H7 (cell line): Measurements from ENCODE around the gene IFT52. TPM values are rescaled to one million over a fixed set of nuclear protein-coding genes. Genes with fewer than 3 reads are reported as not detected.

Source experiments
- DNase-seq: peaks from one replicate; pipeline ENCODE4 v3.0.0; 2012
- H3K27me3 ChIP-seq: 2 replicates; pipeline ENCODE4 v1.6.0; 2011; ENCODE audit warnings: mild to moderate bottlenecking, low read length; ENCODE audit not compliant: control insufficient read depth, insufficient read depth
- H3K36me3 ChIP-seq: replicated peaks from 2 replicates; pipeline ENCODE4 v1.5.1; 2011; ENCODE audit warnings: low read length; ENCODE audit not compliant: control insufficient read depth, insufficient read depth
- H3K4me3 ChIP-seq: 2 replicates; pipeline ENCODE4 v1.5.1; 2011; ENCODE audit warnings: low read depth, mild to moderate bottlenecking, control low read depth, low read length, moderate library complexity; ENCODE audit not compliant: insufficient read depth
- total RNA-seq: library from RNA; depleted of rRNA; stranded (reverse); fragments of >200 nt; shearing (Covaris generic); gene quantifications from 2 replicates; pipeline ENCODE4 v1.2.3, GENCODE V29; 2014; rRNA removed

IFT52 gene
- total RNA-seq, 1 experiment from 2014 or later: 27.6 TPM

DNA sequence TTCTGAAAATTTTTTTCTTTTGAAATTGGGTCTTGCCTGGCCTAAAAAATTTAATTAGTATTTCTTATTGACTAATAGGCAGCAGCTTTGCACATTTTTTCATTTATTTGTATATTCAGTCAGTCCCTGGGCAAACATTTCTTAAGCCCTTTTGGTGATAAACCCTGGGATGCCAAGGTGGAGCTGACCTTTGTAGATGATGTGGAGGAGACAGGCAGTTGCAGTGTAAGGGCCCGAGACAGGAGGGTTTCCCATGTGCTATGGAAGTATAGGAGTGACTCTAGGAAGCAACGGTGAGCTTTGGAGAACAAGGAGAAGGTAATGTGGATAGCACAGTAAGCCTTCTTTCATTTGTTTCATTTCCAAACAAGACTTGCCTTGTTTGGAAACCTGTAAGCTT, 79.7 kb downstream of the IFT52 start:
- no peak overlapping the region for H3K4me3 ChIP-seq
- H3K36me3 ChIP-seq: peaks cover 8% of the 10 kb centered on the region
- peaks cover 2% of the 10 kb centered on the region; the same call in 1 of the 2 replicates for H3K27me3 ChIP-seq
- no peak for DNase-seq

- no peak for DNase-seq
- Histone ChIP-seq H3K4me3 (no peak overlapping the region), H3K36me3 (peaks cover 6% of the 10 kb centered on the region), H3K27me3 (no peaks in the 10 kb centered on the region)
These were observed 85.6 kb downstream of the IFT52 start for GRCh38 chr20:43676368-43676767.

GRCh38 chr20:43680981-43681380, 90.2 kb downstream of the IFT52 start:
- Histone ChIP-seq H3K27me3 (no peaks in the 10 kb centered on the region), H3K36me3 (peaks cover 12% of the 10 kb centered on the region), H3K4me3 (no peak overlapping the region)
- peak; percentile 2 for DNase-seq

DNA sequence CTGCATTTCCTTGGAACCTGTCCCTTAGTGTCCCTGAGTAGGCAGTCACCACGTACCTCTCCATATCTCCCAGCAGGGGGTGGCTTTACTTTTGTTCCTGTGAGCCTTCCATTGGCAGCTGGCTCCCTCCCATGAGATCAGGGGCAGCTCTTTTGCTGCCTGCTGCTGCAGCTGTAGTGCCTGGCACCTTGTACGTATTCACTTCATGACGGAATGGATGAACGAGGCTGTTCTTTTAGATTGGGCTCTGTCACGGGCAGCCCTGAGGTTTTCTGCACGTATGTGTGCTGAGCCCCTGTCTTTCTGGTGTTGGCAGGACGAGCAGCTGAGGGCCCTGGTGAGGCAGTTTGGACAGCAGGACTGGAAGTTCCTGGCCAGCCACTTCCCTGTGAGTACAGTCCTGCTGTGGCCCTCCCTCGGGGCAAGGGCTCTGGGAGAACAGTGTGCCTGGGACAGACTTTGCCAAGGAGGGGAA, 90.8 kb downstream of the IFT52 start:
- no peaks in the 10 kb centered on the region for H3K27me3 ChIP-seq
- peaks cover 14% of the 10 kb centered on the region for H3K36me3 ChIP-seq
- DNase-seq: peak; percentile 34
- H3K4me3 ChIP-seq: no peak overlapping the region

DNA sequence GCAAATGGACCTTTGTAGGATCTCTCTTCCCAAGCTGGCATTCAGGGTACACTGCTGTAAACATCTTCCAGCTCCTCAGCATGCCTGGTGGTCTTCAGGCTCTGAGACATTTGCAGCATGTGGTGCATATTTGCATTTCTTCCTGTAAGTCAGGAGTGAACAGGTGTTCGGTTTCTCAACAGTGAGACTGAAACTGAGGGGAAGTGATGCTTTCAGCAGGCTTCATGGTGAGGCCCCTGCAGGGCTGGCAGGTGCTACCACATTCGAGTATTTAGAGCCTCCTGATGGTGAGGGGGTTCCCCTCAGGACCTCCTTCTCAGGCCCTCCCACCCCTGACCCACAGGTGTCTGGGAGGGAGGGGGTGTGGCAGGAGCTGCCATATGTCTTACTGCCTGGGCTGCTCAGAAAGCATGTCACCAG, 91.3 kb downstream of the IFT52 start:
- peak; percentile 1 for DNase-seq
- no peaks in the 10 kb centered on the region for H3K27me3 ChIP-seq
- peaks cover 15% of the 10 kb centered on the region for H3K36me3 ChIP-seq
- H3K4me3 ChIP-seq: no peak overlapping the region

GRCh38 chr20:43682446-43682845, 91.7 kb downstream of the IFT52 start:
- H3K4me3 ChIP-seq: no peak overlapping the region
- H3K27me3 ChIP-seq: no peaks in the 10 kb centered on the region
- peak; percentile 1 for DNase-seq
- H3K36me3 ChIP-seq: peaks cover 18% of the 10 kb centered on the region

GRCh38 chr20:43686820-43687219, 96.1 kb downstream of the IFT52 start:
- no peak for DNase-seq
- Histone ChIP-seq H3K36me3 (peaks cover 22% of the 10 kb centered on the region), H3K27me3 (no peaks in the 10 kb centered on the region), H3K4me3 (no peak overlapping the region)

- Histone ChIP-seq H3K36me3 (peaks cover 17% of the 10 kb centered on the region), H3K27me3 (no peaks in the 10 kb centered on the region), H3K4me3 (no peak overlapping the region)
- DNase-seq: no peak
These were observed 98.4 kb downstream of the IFT52 start for GRCh38 chr20:43689165-43689564.

DNA sequence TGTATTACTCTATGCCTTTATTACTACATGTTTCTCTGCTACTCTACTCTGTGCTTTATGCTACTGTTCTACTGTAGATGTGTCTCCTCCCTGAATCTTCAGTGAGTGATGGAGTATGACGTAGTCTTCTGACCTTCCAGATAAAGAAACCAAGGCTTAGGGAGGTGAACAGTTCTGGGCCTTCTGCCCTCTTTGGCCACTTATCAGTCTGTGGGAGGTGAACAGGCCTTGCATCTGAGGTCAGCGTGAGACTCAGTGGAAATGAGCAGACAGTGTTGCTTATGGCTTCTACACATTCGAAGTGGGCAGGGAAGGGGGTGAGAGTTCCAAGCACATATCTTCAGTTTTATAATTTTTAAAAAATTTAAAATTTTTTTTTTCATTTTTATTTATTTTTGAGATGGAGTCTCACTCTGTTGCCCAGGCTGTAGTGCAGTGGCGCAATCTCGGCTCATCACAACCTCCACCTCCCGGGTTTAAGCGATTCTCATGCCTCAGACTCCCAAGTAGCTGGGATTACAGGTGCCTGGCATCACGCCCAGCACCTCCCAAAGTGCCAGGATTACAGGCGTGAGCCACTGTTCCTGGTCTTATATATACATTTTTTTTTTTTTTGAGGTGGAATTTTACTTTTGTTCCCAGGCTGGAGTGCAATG, 100.3 kb downstream of the IFT52 start:
- Histone ChIP-seq H3K36me3 (peaks cover 16% of the 10 kb centered on the region), H3K4me3 (no peak overlapping the region), H3K27me3 (no peaks in the 10 kb centered on the region)
- no peak for DNase-seq

- Histone ChIP-seq H3K4me3 (no peak overlapping the region), H3K27me3 (no peaks in the 10 kb centered on the region), H3K36me3 (peaks cover 14% of the 10 kb centered on the region)
- DNase-seq: peak; percentile 81
These were observed 101.3 kb downstream of the IFT52 start for GRCh38 chr20:43691928-43692524.

GRCh38 chr20:43694763-43695162, 104.0 kb downstream of the IFT52 start:
- DNase-seq: no peak
- Histone ChIP-seq H3K4me3 (no peak overlapping the region), H3K36me3 (peaks cover 10% of the 10 kb centered on the region), H3K27me3 (no peaks in the 10 kb centered on the region)

GRCh38 chr20:43695571-43695970, 104.8 kb downstream of the IFT52 start:
- Histone ChIP-seq H3K27me3 (no peaks in the 10 kb centered on the region), H3K36me3 (peaks cover 18% of the 10 kb centered on the region)
- DNase-seq: no peak

More at GRCh38 chr20:43695571-43695970, 104.8 kb downstream of the IFT52 start:
- H3K4me3 ChIP-seq: no peak overlapping the region

Other genes with a start within 250 kb of the IFT52 start
- 23.8 and 33.7 TPM in 2 replicates for gene SRSF6, start 133.0 kb upstream of the IFT52 start, total RNA-seq
- gene L3MBTL1, start 83.2 kb upstream of the IFT52 start, total RNA-seq: 6.3 and 17.7 TPM in 2 replicates
- gene SGK2, start 31.9 kb upstream of the IFT52 start, total RNA-seq: 0.07 TPM in 1 of 2 replicates, not detected in the other
- 76.2 and 111 TPM in 2 replicates for gene MYBL2, start 76.2 kb downstream of the IFT52 start, total RNA-seq
- gene GTSF1L, start 136.1 kb downstream of the IFT52 start, total RNA-seq: not detected in 2 replicates